Body of pancreas (tissue), 4 donors: ENCODE results near the gene RTP2.

Experiments used
- POLR2A ChIP-seq, 3 donors: fragments of 450-650 bp; IDR thresholded peaks; one replicate each; pipeline ENCODE4 v1.6.1; 2016; ENCODE audit warnings: antibody characterized with exemption in 3 of 3, mild to moderate bottlenecking in 2 of 3
- TF ChIP-seq, protein P1 (sequence below), 7 experiments: fragments of 450-650 bp in 4 of 7; fragments of 200-600 bp in 3 of 7; sonication (generic) in 3 of 7; IDR thresholded peaks; one replicate each; pipeline ENCODE4 v1.5.1; 2016 to 2019; ENCODE audit warnings: antibody characterized with exemption in 7 of 7

DNA sequence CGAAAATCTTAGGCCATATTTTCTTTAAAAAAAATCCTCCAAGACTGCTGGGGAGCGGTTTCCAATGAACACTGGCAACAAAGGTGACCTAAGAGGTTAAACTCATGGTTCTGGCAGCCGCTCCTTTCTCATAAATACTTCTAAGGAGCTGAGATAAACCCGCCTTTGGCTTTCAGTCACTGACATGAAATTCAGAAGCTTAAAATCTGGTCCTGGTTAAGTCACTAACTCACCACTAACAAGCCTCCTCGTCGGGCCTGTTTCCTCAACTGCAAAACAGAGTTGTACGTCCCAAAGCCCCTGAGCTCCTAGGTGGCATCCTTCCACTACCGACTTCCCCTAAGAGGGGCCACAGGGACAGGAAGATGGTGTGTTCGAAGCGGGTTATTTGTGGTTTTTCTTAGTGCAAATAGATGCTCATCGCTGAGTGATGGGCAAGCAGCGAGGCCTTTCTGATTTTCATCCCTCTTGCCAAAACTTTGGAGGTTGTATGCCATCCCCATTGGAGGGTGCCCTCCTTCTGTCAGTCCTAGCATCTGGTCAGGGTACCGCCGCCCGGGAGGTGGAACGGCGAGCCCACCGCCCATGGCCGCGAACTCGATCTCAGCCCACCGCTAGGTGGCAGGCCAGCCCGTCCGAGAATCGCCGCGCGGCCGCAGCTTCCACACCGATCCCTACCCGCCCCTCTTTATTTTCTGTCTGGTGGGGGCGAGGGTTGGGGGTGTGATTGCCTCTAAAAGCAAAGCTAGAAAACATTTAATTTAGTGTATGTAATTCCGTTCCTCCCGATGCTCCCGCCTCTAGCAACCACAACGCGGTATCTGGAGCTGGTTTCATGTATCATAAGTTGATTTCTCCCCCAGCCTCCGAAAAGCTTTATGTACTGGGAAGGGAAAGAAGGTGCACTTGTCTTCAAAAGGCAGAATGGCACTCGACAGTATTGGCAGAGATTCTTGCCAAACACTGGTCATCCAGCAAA, 38.4 kb upstream of the RTP2 start:
- TF ChIP-seq, protein P1, sequence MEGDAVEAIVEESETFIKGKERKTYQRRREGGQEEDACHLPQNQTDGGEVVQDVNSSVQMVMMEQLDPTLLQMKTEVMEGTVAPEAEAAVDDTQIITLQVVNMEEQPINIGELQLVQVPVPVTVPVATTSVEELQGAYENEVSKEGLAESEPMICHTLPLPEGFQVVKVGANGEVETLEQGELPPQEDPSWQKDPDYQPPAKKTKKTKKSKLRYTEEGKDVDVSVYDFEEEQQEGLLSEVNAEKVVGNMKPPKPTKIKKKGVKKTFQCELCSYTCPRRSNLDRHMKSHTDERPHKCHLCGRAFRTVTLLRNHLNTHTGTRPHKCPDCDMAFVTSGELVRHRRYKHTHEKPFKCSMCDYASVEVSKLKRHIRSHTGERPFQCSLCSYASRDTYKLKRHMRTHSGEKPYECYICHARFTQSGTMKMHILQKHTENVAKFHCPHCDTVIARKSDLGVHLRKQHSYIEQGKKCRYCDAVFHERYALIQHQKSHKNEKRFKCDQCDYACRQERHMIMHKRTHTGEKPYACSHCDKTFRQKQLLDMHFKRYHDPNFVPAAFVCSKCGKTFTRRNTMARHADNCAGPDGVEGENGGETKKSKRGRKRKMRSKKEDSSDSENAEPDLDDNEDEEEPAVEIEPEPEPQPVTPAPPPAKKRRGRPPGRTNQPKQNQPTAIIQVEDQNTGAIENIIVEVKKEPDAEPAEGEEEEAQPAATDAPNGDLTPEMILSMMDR (IDR thresholded peaks at IDR 0.05) = peak; percentile 84 to 93 (median 91)
- peak in 2 of 3 donors; percentile 3 to 14 for TF ChIP-seq POLR2A (IDR thresholded peaks at IDR 0.05)
